ENCODE results near the gene NAALADL2.

- TF ChIP-seq CHD2 (IDR thresholded peaks at IDR 0.05; ENCODE audit: low read length, partially characterized antibody) (no peak), CTCF (IDR thresholded peaks at IDR 0.05) (no peak), ZNF302 (CRISPR knock-in tag; IDR thresholded peaks at IDR 0.05) (no peak), RFX5 (IDR thresholded peaks at IDR 0.05) (no peak), RCOR1 (IDR thresholded peaks at IDR 0.05; ENCODE audit: low read depth, low read length) (no peak)
Measured at GRCh38 chr3:175571096-175571495, 712.0 kb downstream of the NAALADL2 start.

Data from A549 (cell line).